Measurements from ENCODE around the gene S100A10.

- TF ChIP-seq EZH2phosphoT487 (IDR thresholded peaks at IDR 0.05; ENCODE audit: low read length) (no peak), CTCF (IDR thresholded peaks at IDR 0.05; ENCODE audit: low read length) (no peak)
These were observed 4.3 kb downstream of the S100A10 start for GRCh38 chr1:151989211-151989862.

Measured in MM.1S (cell line).